Measurements from ENCODE around the gene WDR91.

Gene WDR91

GRCh38 chr7:135186261-135186540, 25.1 kb downstream of the WDR91 start:
- Histone ChIP-seq H3K4me3 (ENCODE audit: low read depth in 1 of 2, low read length in 1 of 2) (no peak overlapping the region), H3K27ac (no peak overlapping the region), H3K36me3 (peaks cover 66% of the 10 kb centered on the region), H3K9me3 (peaks cover 20% of the 10 kb centered on the region), H3K4me1 (ENCODE audit: control insufficient read depth in 1 of 2, insufficient read depth in 1 of 2, low read depth in 1 of 2, low read length in 1 of 2) (no peaks in the 10 kb centered on the region), H3K27me3 (no peaks in the 10 kb centered on the region)
- no peak for TF ChIP-seq CTCF (IDR thresholded peaks at IDR 0.05)

- peaks cover 64% of the 10 kb centered on the region for H3K36me3 ChIP-seq
- H3K9me3 ChIP-seq = peaks cover 25% of the 10 kb centered on the region
- no peak overlapping the region for H3K27ac ChIP-seq
Observed at GRCh38 chr7:135185471-135186260, 25.7 kb downstream of the WDR91 start.

GRCh38 chr7:135184254-135184841, 27.0 kb downstream of the WDR91 start:
- no peak overlapping the region for H3K27ac ChIP-seq

More at GRCh38 chr7:135185471-135186260, 25.7 kb downstream of the WDR91 start:
- Histone ChIP-seq H3K4me1 (ENCODE audit: control insufficient read depth in 1 of 2, insufficient read depth in 1 of 2, low read depth in 1 of 2, low read length in 1 of 2) (no peaks in the 10 kb centered on the region), H3K4me3 (ENCODE audit: low read depth in 1 of 2, low read length in 1 of 2) (no peak overlapping the region), H3K27me3 (no peaks in the 10 kb centered on the region)
- TF ChIP-seq CTCF (IDR thresholded peaks at IDR 0.05) = no peak

GRCh38 chr7:135183478-135183877, 27.8 kb downstream of the WDR91 start:
- no peaks in the 10 kb centered on the region for H3K4me1 ChIP-seq (ENCODE audit: control insufficient read depth in 1 of 2, insufficient read depth in 1 of 2, low read depth in 1 of 2, low read length in 1 of 2)
- TF ChIP-seq CTCF (IDR thresholded peaks at IDR 0.05) = no peak
- H3K27ac ChIP-seq = no peak overlapping the region
- peaks cover 52% of the 10 kb centered on the region for H3K36me3 ChIP-seq
- H3K4me3 ChIP-seq (ENCODE audit: low read depth in 1 of 2, low read length in 1 of 2) = no peak overlapping the region
- H3K27me3 ChIP-seq = no peaks in the 10 kb centered on the region
- H3K9me3 ChIP-seq = peaks cover 31% of the 10 kb centered on the region

More at GRCh38 chr7:135184254-135184841, 27.0 kb downstream of the WDR91 start:
- Histone ChIP-seq H3K9me3 (peaks cover 31% of the 10 kb centered on the region), H3K4me3 (ENCODE audit: low read depth in 1 of 2, low read length in 1 of 2) (no peak overlapping the region), H3K27me3 (no peaks in the 10 kb centered on the region), H3K36me3 (peaks cover 61% of the 10 kb centered on the region), H3K4me1 (ENCODE audit: control insufficient read depth in 1 of 2, insufficient read depth in 1 of 2, low read depth in 1 of 2, low read length in 1 of 2) (no peaks in the 10 kb centered on the region)
- no peak for TF ChIP-seq CTCF (IDR thresholded peaks at IDR 0.05)

- no peak for TF ChIP-seq CTCF (IDR thresholded peaks at IDR 0.05)
- Histone ChIP-seq H3K4me3 (ENCODE audit: low read depth in 1 of 2, low read length in 1 of 2) (no peak overlapping the region), H3K27me3 (no peaks in the 10 kb centered on the region), H3K4me1 (ENCODE audit: control insufficient read depth in 1 of 2, insufficient read depth in 1 of 2, low read depth in 1 of 2, low read length in 1 of 2) (no peaks in the 10 kb centered on the region), H3K27ac (no peak overlapping the region), H3K9me3 (peaks cover 31% of the 10 kb centered on the region), H3K36me3 (peaks cover 38% of the 10 kb centered on the region)
Observed at GRCh38 chr7:135181929-135182678, 29.2 kb downstream of the WDR91 start.

All from neutrophil (primary cell).